Neuronal stem cell (in vitro differentiated cells): ENCODE data around the gene CD276.

Source experiments
- DNase-seq: peaks from one replicate; pipeline ENCODE4 v3.0.0-alpha.2; 2013; ENCODE audit warnings: low spot score
- H2AFZ ChIP-seq: one replicate; pipeline ENCODE4 v1.6.1; 2013; ENCODE audit warnings: mild to moderate bottlenecking, low read length, inconsistent platforms
- H2AK5ac ChIP-seq: 2 replicates; pipeline ENCODE4 v1.6.1; 2013; ENCODE audit warnings: low read depth, mild to moderate bottlenecking, inconsistent platforms, low read length, moderate library complexity, mixed read lengths
- H2BK120ac ChIP-seq: 2 replicates; pipeline ENCODE4 v1.6.1; 2013; ENCODE audit warnings: low read depth, mild to moderate bottlenecking, inconsistent platforms, low read length, moderate library complexity, mixed read lengths
- H2BK12ac ChIP-seq: one replicate; pipeline ENCODE4 v1.6.1; 2013; ENCODE audit warnings: low read length, inconsistent platforms
- H2BK15ac ChIP-seq: 2 replicates; pipeline ENCODE4 v1.6.1; 2013; ENCODE audit warnings: mild to moderate bottlenecking, low read length, inconsistent platforms, mixed read lengths
- H2BK5ac ChIP-seq: one replicate; pipeline ENCODE4 v1.6.1; 2013; ENCODE audit warnings: inconsistent platforms, mild to moderate bottlenecking, low read length, moderate library complexity
- H3K14ac ChIP-seq: one replicate; pipeline ENCODE4 v1.6.1; 2013; ENCODE audit warnings: low read length, inconsistent platforms
- H3K18ac ChIP-seq: 2 replicates; pipeline ENCODE4 v1.6.1; 2013; ENCODE audit warnings: low read length, inconsistent platforms
- H3K23ac ChIP-seq: 2 replicates; pipeline ENCODE4 v1.6.1; 2013; ENCODE audit warnings: low read depth, mild to moderate bottlenecking, mixed read lengths, low read length, inconsistent platforms; ENCODE audit not compliant: poor library complexity
- H3K27ac ChIP-seq: replicated peaks from 3 replicates; pipeline ENCODE4 v1.5.1; 2013; ENCODE audit warnings: low read length, inconsistent platforms
- H3K27me3 ChIP-seq, 3 experiments: 2 replicates each; pipeline ENCODE4 v1.6.1; 2013; ENCODE audit warnings: low read length in 3 of 3, mild to moderate bottlenecking in 2 of 3, inconsistent platforms in 1 of 3, low read depth in 1 of 3, mixed read lengths in 1 of 3, moderate library complexity in 1 of 3; ENCODE audit not compliant: control insufficient read depth in 3 of 3, insufficient read depth in 3 of 3
- H3K36me3 ChIP-seq, 2 donors: replicated peaks in 1 of 2; 2 replicates each; pipeline ENCODE4 v1.6.1; 2013; ENCODE audit warnings: low read length in 2 of 2; ENCODE audit not compliant: control insufficient read depth in 2 of 2, insufficient read depth in 2 of 2
- H3K4ac ChIP-seq: 2 replicates; pipeline ENCODE4 v1.6.1; 2013; ENCODE audit warnings: inconsistent platforms, mild to moderate bottlenecking, low read length, moderate library complexity
- H3K4me1 ChIP-seq, 2 donors: 1 replicate in 1 of 2; 2 replicates in 1 of 2; pipeline ENCODE4 v1.6.1; 2013; ENCODE audit warnings: low read length in 2 of 2, low read depth in 1 of 2; ENCODE audit not compliant: control insufficient read depth in 2 of 2, insufficient read depth in 1 of 2
- H3K4me2 ChIP-seq: one replicate; pipeline ENCODE4 v1.6.1; 2013; ENCODE audit warnings: mild to moderate bottlenecking, low read length, inconsistent platforms; ENCODE audit not compliant: insufficient read depth, poor library complexity, severe bottlenecking
- H3K4me3 ChIP-seq, 2 donors: 2 replicates each; pipeline ENCODE4 v1.5.1; 2013; ENCODE audit warnings: low read length in 2 of 2, mild to moderate bottlenecking in 2 of 2, inconsistent platforms in 1 of 2, moderate library complexity in 1 of 2
- H3K79me1 ChIP-seq: one replicate; pipeline ENCODE4 v1.6.1; 2013; ENCODE audit warnings: low read depth, mild to moderate bottlenecking, inconsistent platforms, low read length, moderate library complexity
- H3K9ac ChIP-seq: one replicate; pipeline ENCODE4 v1.6.1; 2013; ENCODE audit warnings: mild to moderate bottlenecking, low read depth, low read length, inconsistent platforms; ENCODE audit not compliant: poor library complexity
- H3K9me3 ChIP-seq, 2 donors: replicated peaks in 1 of 2; 2 replicates each; pipeline versions ENCODE3 to v1.6.1; 2013; ENCODE audit warnings: low read length in 2 of 2, mild to moderate bottlenecking in 2 of 2, inconsistent platforms in 1 of 2, low read depth in 1 of 2, mixed read lengths in 1 of 2, moderate library complexity in 1 of 2; ENCODE audit not compliant: control insufficient read depth in 2 of 2, insufficient read depth in 1 of 2
- H4K8ac ChIP-seq: one replicate; pipeline ENCODE4 v1.6.1; 2013; ENCODE audit warnings: low read depth, mild to moderate bottlenecking, inconsistent platforms, low read length, moderate library complexity
- H4K91ac ChIP-seq: one replicate; pipeline ENCODE4 v1.6.1; 2013; ENCODE audit warnings: low read length, low read depth, mild to moderate bottlenecking, inconsistent platforms; ENCODE audit not compliant: poor library complexity
- WGBS, 2 donors: extraction: QIAGEN DNeasy Blood & Tissue Kit; methylation state at CpG; one replicate each; pipeline ENCODE4 v1.1.7; 2013; ENCODE audit warnings: missing lambda C conversion rate in 2 of 2, mixed read lengths in 1 of 2; ENCODE audit not compliant: insufficient read length in 2 of 2, insufficient replicate concordance in 1 of 2; ENCODE audit errors: extremely low coverage in 2 of 2; 5-methylcytosine and 5-hydroxymethylcytosine counted together

CD276 gene

GRCh38 chr15:73737535-73737934 is 53.4 kb downstream of the CD276 start:
- Histone ChIP-seq H4K91ac (no peak overlapping the region), H3K14ac (no peak overlapping the region), H3K27me3 (peaks cover 0 to 5% (median 0%) of the 10 kb centered on the region in 3 experiments), H3K4me1 (peaks cover 4% of the 10 kb centered on the region in 2 donors), H2BK120ac (no peak overlapping the region), H2AFZ (no peak overlapping the region), H3K79me1 (no peaks in the 10 kb centered on the region), H3K18ac (no peak overlapping the region), H3K9ac (no peak overlapping the region), H2BK15ac (no peak overlapping the region), H2BK12ac (no peak overlapping the region), H3K4me3 (no peak overlapping the region), H3K4me2 (no peak overlapping the region), H2AK5ac (peak overlapping the region; percentile 5), H4K8ac (no peak overlapping the region), H3K23ac (no peak overlapping the region), H3K27ac (no peak overlapping the region), H3K4ac (no peak overlapping the region), H2BK5ac (no peak overlapping the region), H3K9me3 (peaks cover 0 to 2% of the 10 kb centered on the region in 2 donors), H3K36me3 (no peaks in the 10 kb centered on the region)
- DNase-seq: no peak
- no CpG with 5 or more reads among the region's 7 CpGs for WGBS, 2 donors

- Histone ChIP-seq H3K36me3 (no peaks in the 10 kb centered on the region), H4K8ac (no peak overlapping the region), H4K91ac (no peak overlapping the region), H2BK5ac (no peak overlapping the region), H3K4me2 (no peak overlapping the region), H3K9me3 (peaks cover 0 to 2% of the 10 kb centered on the region in 2 donors), H3K4ac (no peak overlapping the region), H3K14ac (no peak overlapping the region), H2AFZ (no peak overlapping the region), H3K18ac (no peak overlapping the region), H3K23ac (peak overlapping the region; percentile 23), H3K27ac (no peak overlapping the region), H3K79me1 (no peaks in the 10 kb centered on the region), H3K27me3 (no peaks in the 10 kb centered on the region), H2AK5ac (peak overlapping the region; percentile 5), H2BK15ac (peak overlapping the region; percentile 49), H2BK12ac (no peak overlapping the region), H3K4me1 (peaks cover 6 to 16% of the 10 kb centered on the region in 2 donors), H2BK120ac (no peak overlapping the region), H3K9ac (no peak overlapping the region), H3K4me3 (no peak overlapping the region)
- WGBS, 2 donors: no CpG with 5 or more reads among the region's 25 CpGs
- DNase-seq: no peak
These were observed 56.2 kb downstream of the CD276 start for GRCh38 chr15:73740152-73741048.

- H3K79me1 ChIP-seq: no peaks in the 10 kb centered on the region
- no peak overlapping the region for H2AFZ ChIP-seq
- DNase-seq: no peak
- peaks cover 0 to 2% of the 10 kb centered on the region in 2 donors for H3K9me3 ChIP-seq
- H3K9ac ChIP-seq: no peak overlapping the region
- no peak overlapping the region for H3K14ac ChIP-seq
- no peak overlapping the region for H3K27ac ChIP-seq
- peaks cover 7 to 20% of the 10 kb centered on the region in 2 donors for H3K4me1 ChIP-seq
- no peak overlapping the region for H4K91ac ChIP-seq
- no peak overlapping the region for H2BK15ac ChIP-seq
- H4K8ac ChIP-seq: no peak overlapping the region
- no CpG with 5 or more reads among the region's 3 CpGs for WGBS, 2 donors
- H2BK5ac ChIP-seq: no peak overlapping the region
- no peak overlapping the region for H3K4me2 ChIP-seq
- no peak overlapping the region for H2BK120ac ChIP-seq
- H3K36me3 ChIP-seq: no peaks in the 10 kb centered on the region
- H2AK5ac ChIP-seq: no peak overlapping the region
- H3K23ac ChIP-seq: no peak overlapping the region
- no peaks in the 10 kb centered on the region for H3K27me3 ChIP-seq
- no peak overlapping the region for H3K4ac ChIP-seq
- no peak overlapping the region for H3K4me3 ChIP-seq
- no peak overlapping the region for H2BK12ac ChIP-seq
- H3K18ac ChIP-seq: no peak overlapping the region
These were observed 57.2 kb downstream of the CD276 start for GRCh38 chr15:73741321-73741836.

- Histone ChIP-seq H3K9ac (no peak overlapping the region), H2BK5ac (no peak overlapping the region), H3K4me1 (peaks cover 18 to 43% of the 10 kb centered on the region in 2 donors), H3K79me1 (no peaks in the 10 kb centered on the region), H3K14ac (no peak overlapping the region), H2BK12ac (no peak overlapping the region), H2AFZ (no peak overlapping the region), H3K4me3 (no peak overlapping the region), H3K36me3 (no peaks in the 10 kb centered on the region), H3K27ac (no peak overlapping the region), H3K27me3 (no peaks in the 10 kb centered on the region), H2BK15ac (no peak overlapping the region), H4K91ac (no peak overlapping the region), H3K9me3 (no peaks in the 10 kb centered on the region), H3K18ac (no peak overlapping the region), H3K23ac (no peak overlapping the region), H3K4ac (no peak overlapping the region), H4K8ac (no peak overlapping the region), H2AK5ac (no peak overlapping the region), H3K4me2 (no peak overlapping the region), H2BK120ac (no peak overlapping the region)
- no CpG with 5 or more reads among the region's 1 CpG for WGBS, 2 donors
- DNase-seq: no peak
These were observed 60.1 kb downstream of the CD276 start for GRCh38 chr15:73744293-73744692.
